KOPT-K1 (cell line): ENCODE measurements around the gene DYNLRB1.

Experiments
- H3K27ac ChIP-seq: fragments of 200-600 bp; sonication (generic); 2 replicates; pipeline ENCODE4 v1.5.1; 2016; ENCODE audit warnings: antibody characterized with exemption, mild to moderate bottlenecking, low read depth, low read length; ENCODE audit not compliant: poor library complexity, severe bottlenecking
- H3K36me3 ChIP-seq: fragments of 200-600 bp; sonication (generic); 2 replicates; pipeline ENCODE4 v1.5.1; 2017; ENCODE audit warnings: antibody characterized with exemption, mild to moderate bottlenecking, low read length, moderate library complexity; ENCODE audit not compliant: insufficient read depth
- H3K9me3 ChIP-seq: fragments of 200-600 bp; sonication (generic); 2 replicates; pipeline ENCODE4 v1.5.1; 2017; ENCODE audit warnings: antibody characterized with exemption, low read length, mild to moderate bottlenecking; ENCODE audit not compliant: insufficient read depth, poor library complexity, severe bottlenecking

The DYNLRB1 gene

GRCh38 chr20:34582221-34582620, 66.0 kb downstream of the DYNLRB1 start:
- H3K27ac ChIP-seq = no peak overlapping the region
- H3K9me3 ChIP-seq = no peaks in the 10 kb centered on the region
- H3K36me3 ChIP-seq = peaks cover 72% of the 10 kb centered on the region

- no peaks in the 10 kb centered on the region for H3K9me3 ChIP-seq
- no peak overlapping the region for H3K27ac ChIP-seq
- H3K36me3 ChIP-seq = peaks cover 78% of the 10 kb centered on the region
Observed at GRCh38 chr20:34582911-34583310, 66.7 kb downstream of the DYNLRB1 start.

- H3K27ac ChIP-seq = no peak overlapping the region
- peaks cover 83% of the 10 kb centered on the region for H3K36me3 ChIP-seq
- no peaks in the 10 kb centered on the region for H3K9me3 ChIP-seq
Observed at GRCh38 chr20:34583544-34583943, 67.3 kb downstream of the DYNLRB1 start.

- Histone ChIP-seq H3K27ac (no peak overlapping the region), H3K36me3 (peaks cover 69% of the 10 kb centered on the region), H3K9me3 (no peaks in the 10 kb centered on the region)
Observed at GRCh38 chr20:34585019-34585418, 68.8 kb downstream of the DYNLRB1 start.

GRCh38 chr20:34586488-34587163, 70.4 kb downstream of the DYNLRB1 start:
- Histone ChIP-seq H3K27ac (no peak overlapping the region), H3K36me3 (peaks cover 54% of the 10 kb centered on the region), H3K9me3 (no peaks in the 10 kb centered on the region)
